Measurements from ENCODE around the gene PTMA. TPM values are rescaled to one million over a fixed set of nuclear protein-coding genes. Genes with fewer than 3 reads are reported as not detected.

The PTMA gene
- total RNA-seq, 2 experiments from 2014 or later: 2,106 to 2,969 TPM

GRCh38 chr2:231699006-231699405 lies 9.3 kb upstream of the PTMA start:
- Mint-ChIP-seq H3K27ac (no peak overlapping the region), H3K4me1 (peaks cover 2% of the 10 kb centered on the region), H3K36me3 (ENCODE audit: low read depth) (no peaks in the 10 kb centered on the region), H3K9me3 (ENCODE audit: low read depth) (no peaks in the 10 kb centered on the region), H3K4me3 (no peak overlapping the region), H3K27me3 (no peaks in the 10 kb centered on the region)
- ATAC-seq (no peak), DNase-seq (no peak)
- ChIA-PET CTCF (interaction anchor here (0.6 to 2.1 kb wide), 2 partner anchors 15 to 57 kb away, joined by 5 to 14 read pairs; no protein-coding TSS in a partner anchor), POLR2A (interaction anchor here (1.2 kb wide), 1 partner anchor 85 kb away, joined by 3 read pairs; no protein-coding TSS in a partner anchor)
- intact Hi-C loops (cut with DNase I, micrococcal nuclease): no loop called here

GRCh38 chr2:231701456-231702373 lies 6.6 kb upstream of the PTMA start:
- H3K4me3 Mint-ChIP-seq: no peak overlapping the region
- ATAC-seq: no peak
- H3K9me3 Mint-ChIP-seq (ENCODE audit: low read depth): no peaks in the 10 kb centered on the region
- H3K27ac Mint-ChIP-seq: no peak overlapping the region
- no peak for DNase-seq
- intact Hi-C loops (cut with DNase I, micrococcal nuclease): no loop called here
- peaks cover 2% of the 10 kb centered on the region for H3K36me3 Mint-ChIP-seq (ENCODE audit: low read depth)
- H3K4me1 Mint-ChIP-seq: peaks cover 10% of the 10 kb centered on the region
- CTCF ChIA-PET: interaction anchor here (1.0 to 1.8 kb wide), 5 partner anchors 12 to 95 kb away, joined by 3 to 11 read pairs (median 5); no protein-coding TSS in a partner anchor
- POLR2A ChIA-PET: interaction anchor here (1.7 kb wide), 1 partner anchor 27 kb away, joined by 3 read pairs; no protein-coding TSS in a partner anchor
- no peaks in the 10 kb centered on the region for H3K27me3 Mint-ChIP-seq

GRCh38 chr2:231704017-231704416 lies 4.3 kb upstream of the PTMA start:
- Mint-ChIP-seq H3K4me3 (no peak overlapping the region), H3K9me3 (ENCODE audit: low read depth) (no peaks in the 10 kb centered on the region), H3K36me3 (ENCODE audit: low read depth) (peaks cover 6% of the 10 kb centered on the region), H3K27me3 (peaks cover 2% of the 10 kb centered on the region), H3K4me1 (peaks cover 10% of the 10 kb centered on the region), H3K27ac (no peak overlapping the region)
- intact Hi-C loops (cut with DNase I, micrococcal nuclease): no loop called here
- ChIA-PET POLR2A (interaction anchor here (1.1 to 1.4 kb wide), 2 partner anchors 10 to 29 kb away, joined by 3 to 8 read pairs; no protein-coding TSS in a partner anchor), CTCF (interaction anchor here (0.7 to 3.5 kb wide), 9 partner anchors 8 to 100 kb away, joined by 3 to 19 read pairs (median 6); no protein-coding TSS in a partner anchor)
- DNase-seq (no peak), ATAC-seq (no peak)

- H3K27me3 Mint-ChIP-seq: peaks cover 2% of the 10 kb centered on the region
- ChIA-PET POLR2A (interaction anchor here (0.9 to 4.4 kb wide), 8 partner anchors 23 to 242 kb away, joined by 3 to 104 read pairs (median 4); partner anchors contain the start of gene NCL), CTCF (interaction anchor here (0.6 to 3.5 kb wide), 26 partner anchors 8 to 644 kb away, joined by 3 to 28 read pairs (median 4); partner anchors contain the start of genes DIS3L2 and NCL)
- H3K36me3 Mint-ChIP-seq (ENCODE audit: low read depth): peaks cover 28% of the 10 kb centered on the region
- intact Hi-C loops (cut with DNase I, micrococcal nuclease): loop anchor here (1.0 to 5.0 kb wide), 6 partner anchors 45 to 1545 kb away; partner anchors contain the start of genes PDE6D (in 2 of the 2) and ATG16L1 (in 1 of the 2)
- H3K4me3 Mint-ChIP-seq: peak overlapping the region; percentile 85
- peak; percentile 59 for ATAC-seq
- peak overlapping the region; percentile 100 for H3K27ac Mint-ChIP-seq
- no peaks in the 10 kb centered on the region for H3K9me3 Mint-ChIP-seq (ENCODE audit: low read depth)
- peak; percentile 99 for DNase-seq
- H3K4me1 Mint-ChIP-seq: peaks cover 15% of the 10 kb centered on the region
These were observed 1.3 kb upstream of the PTMA start for GRCh38 chr2:231706731-231707624.

GRCh38 chr2:231707625-231707926 lies 749 bp upstream of the PTMA start:
- Mint-ChIP-seq H3K4me1 (peaks cover 21% of the 10 kb centered on the region), H3K4me3 (peak overlapping the region; percentile 85), H3K27me3 (peaks cover 2% of the 10 kb centered on the region), H3K36me3 (ENCODE audit: low read depth) (peaks cover 34% of the 10 kb centered on the region), H3K9me3 (ENCODE audit: low read depth) (no peaks in the 10 kb centered on the region), H3K27ac (peak overlapping the region; percentile 100)
- POLR2A ChIA-PET: interaction anchor here (0.6 to 4.4 kb wide), 12 partner anchors 13 to 244 kb away, joined by 3 to 104 read pairs (median 4); partner anchors contain the start of genes NCL and PDE6D
- ATAC-seq (peak; percentile 4), DNase-seq (peak; percentile 72)
- CTCF ChIA-PET: interaction anchor here (1.3 to 3.3 kb wide), 7 partner anchors 31 to 244 kb away, joined by 3 to 28 read pairs (median 10); partner anchors contain the start of gene NCL
- intact Hi-C loops (cut with DNase I, micrococcal nuclease): loop anchor here (1.0 to 5.0 kb wide), 6 partner anchors 45 to 1545 kb away; partner anchors contain the start of genes PDE6D (in 2 of the 2) and ATG16L1 (in 1 of the 2)

- Mint-ChIP-seq H3K27ac (peak overlapping the region; percentile 99), H3K36me3 (ENCODE audit: low read depth) (peaks cover 42% of the 10 kb centered on the region), H3K4me1 (peaks cover 32% of the 10 kb centered on the region), H3K9me3 (ENCODE audit: low read depth) (no peaks in the 10 kb centered on the region), H3K27me3 (peaks cover 2% of the 10 kb centered on the region), H3K4me3 (peak overlapping the region; percentile 93)
- ChIA-PET CTCF (interaction anchor here (0.5 to 3.3 kb wide), 8 partner anchors 26 to 245 kb away, joined by 3 to 28 read pairs (median 6); partner anchors contain the start of gene NCL), POLR2A (interaction anchor here (0.6 to 4.4 kb wide), 11 partner anchors 31 to 246 kb away, joined by 3 to 104 read pairs (median 4); partner anchors contain the start of gene NCL)
- DNase-seq: peak; percentile 69
- no peak for ATAC-seq
- intact Hi-C loops (cut with DNase I, micrococcal nuclease): loop anchor here (1.0 to 5.0 kb wide), 5 partner anchors 97 to 1543 kb away; partner anchors contain the start of genes NCL (in 2 of the 2), ATG16L1 (in 1 of the 2) and PSMD1 (in 1 of the 2)
These were observed 679 bp downstream of the PTMA start for GRCh38 chr2:231708773-231709635.

DNA sequence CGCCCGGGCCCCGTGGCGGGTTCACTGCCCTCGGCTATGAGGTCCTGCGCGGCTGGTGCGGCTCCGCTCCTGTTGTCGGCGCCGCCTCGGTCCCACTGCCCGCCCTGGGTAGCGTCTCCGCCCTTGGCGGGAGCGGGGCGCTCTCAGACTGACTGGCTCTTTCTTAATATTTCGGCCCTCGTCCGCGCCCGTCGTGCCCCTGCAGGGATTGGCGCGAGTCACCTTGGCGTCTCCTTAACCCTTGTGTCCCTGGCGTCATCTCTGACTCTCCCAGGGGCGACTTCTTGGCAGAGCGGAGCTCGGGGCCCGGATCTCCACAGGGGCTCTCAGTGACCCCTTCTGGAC lies 1.3 kb downstream of the PTMA start:
- ATAC-seq (no peak), DNase-seq (peak; percentile 53)
- Mint-ChIP-seq H3K4me1 (peaks cover 34% of the 10 kb centered on the region), H3K27me3 (peaks cover 2% of the 10 kb centered on the region), H3K9me3 (ENCODE audit: low read depth) (no peaks in the 10 kb centered on the region), H3K4me3 (peak overlapping the region; percentile 93), H3K36me3 (ENCODE audit: low read depth) (peaks cover 40% of the 10 kb centered on the region), H3K27ac (peak overlapping the region; percentile 96)
- intact Hi-C loops (cut with DNase I, micrococcal nuclease): loop anchor here (2.0 to 5.0 kb wide), 2 partner anchors 245 to 1543 kb away; partner anchors contain the start of genes ATG16L1 (in 1 of the 2) and NCL (in 1 of the 2)
- POLR2A ChIA-PET: interaction anchor here (0.7 to 4.4 kb wide), 7 partner anchors 32 to 246 kb away, joined by 3 to 104 read pairs (median 5); partner anchors contain the start of gene NCL
- CTCF ChIA-PET: interaction anchor here (0.7 to 1.4 kb wide), 6 partner anchors 27 to 989 kb away, joined by 3 to 5 read pairs (median 3); no protein-coding TSS in a partner anchor

- H3K36me3 Mint-ChIP-seq (ENCODE audit: low read depth): peaks cover 40% of the 10 kb centered on the region
- POLR2A ChIA-PET: interaction anchor here (0.7 to 4.4 kb wide), 7 partner anchors 32 to 247 kb away, joined by 3 to 104 read pairs (median 5); partner anchors contain the start of gene NCL
- intact Hi-C loops (cut with DNase I, micrococcal nuclease): loop anchor here (2.0 to 5.0 kb wide), 2 partner anchors 245 to 1542 kb away; partner anchors contain the start of genes ATG16L1 (in 1 of the 2) and NCL (in 1 of the 2)
- H3K27ac Mint-ChIP-seq: peak overlapping the region; percentile 96
- peak overlapping the region; percentile 93 for H3K4me3 Mint-ChIP-seq
- H3K4me1 Mint-ChIP-seq: peaks cover 34% of the 10 kb centered on the region
- DNase-seq (peak; percentile 91), ATAC-seq (peak; percentile 20)
- CTCF ChIA-PET: interaction anchor here (0.7 to 1.4 kb wide), 6 partner anchors 28 to 988 kb away, joined by 3 to 5 read pairs (median 3); no protein-coding TSS in a partner anchor
- peaks cover 2% of the 10 kb centered on the region for H3K27me3 Mint-ChIP-seq
- H3K9me3 Mint-ChIP-seq (ENCODE audit: low read depth): no peaks in the 10 kb centered on the region
These were observed 1.9 kb downstream of the PTMA start for GRCh38 chr2:231709981-231710798.

Measured in activated CD4-positive, alpha-beta T cell treated with anti-CD3 and anti-CD28 coated beads for 36 hours (primary cell).